D721Med (cell line): Measurements from ENCODE around the gene NUDT5.
"Not testable (repeated sequence)": the region's sequence is repeated elsewhere in the genome, so short reads cannot be mapped to it uniquely, and the experiment has no call there.

Experiments
- DNase-seq: peaks from one replicate; pipeline ENCODE4 v3.0.0; 2011; ENCODE audit warnings: low spot score; ENCODE audit not compliant: insufficient read length
- FAIRE-seq: peaks from 2 replicates; lab custom pipeline; 2011; peaks lifted over from hg19 to GRCh38; lab: Jason Lieb, UNC
- CTCF ChIP-seq: IDR thresholded peaks from 2 replicates; pipeline ENCODE4 v1.5.1; 2012; ENCODE audit warnings: mild to moderate bottlenecking, control low read depth; ENCODE audit not compliant: insufficient read depth; ENCODE audit errors: missing control alignments

The NUDT5 gene

GRCh38 chr10:12235116-12235694 is 39.5 kb upstream of the NUDT5 start:
- no peak for TF ChIP-seq CTCF
- DNase-seq (no peak), FAIRE-seq (no peak)

- DNase-seq, FAIRE-seq: not testable (repeated sequence)
Observed at GRCh38 chr10:12234687-12235086, 39.0 kb upstream of the NUDT5 start.

- no peak for FAIRE-seq
Observed at GRCh38 chr10:12228851-12229250, 33.2 kb upstream of the NUDT5 start.

GRCh38 chr10:12226438-12226837 is 30.7 kb upstream of the NUDT5 start:
- not testable (repeated sequence) for FAIRE-seq, DNase-seq

More at GRCh38 chr10:12228851-12229250, 33.2 kb upstream of the NUDT5 start:
- TF ChIP-seq CTCF, result no peak
- no peak for DNase-seq

- no peak for DNase-seq
- no peak for TF ChIP-seq CTCF
- FAIRE-seq, result no peak
Observed at GRCh38 chr10:12225444-12225843, 29.8 kb upstream of the NUDT5 start.

GRCh38 chr10:12221323-12222298 is 25.9 kb upstream of the NUDT5 start:
- DNase-seq (no peak), FAIRE-seq (no peak)
- no peak for TF ChIP-seq CTCF

GRCh38 chr10:12218991-12219390 is 23.3 kb upstream of the NUDT5 start:
- DNase-seq, result no peak
- TF ChIP-seq CTCF, result no peak
- no peak for FAIRE-seq

GRCh38 chr10:12214763-12215218 is 19.1 kb upstream of the NUDT5 start:
- FAIRE-seq (peak; percentile 77), DNase-seq (no peak)
- TF ChIP-seq CTCF, result peak; percentile 64
